OCI-LY1 (cell line): ENCODE data around the gene VTA1.

Experiments
- EZH2 ChIP-seq: fragments of 200-600 bp; sonication (generic), shearing (Covaris generic); IDR thresholded peaks from 2 replicates; pipeline ENCODE4 v1.8.0; 2017; ENCODE audit warnings: borderline replicate concordance, mixed run types, mild to moderate bottlenecking, antibody characterized with exemption, low read length, moderate library complexity, mixed read lengths
- TF ChIP-seq, protein P1 (sequence below): fragments of 200-600 bp; sonication (generic), shearing (Covaris generic); IDR thresholded peaks from 2 replicates; pipeline ENCODE4 v1.5.1; 2017; ENCODE audit warnings: mild to moderate bottlenecking, antibody characterized with exemption, low read length, moderate library complexity, mixed read lengths

DNA sequence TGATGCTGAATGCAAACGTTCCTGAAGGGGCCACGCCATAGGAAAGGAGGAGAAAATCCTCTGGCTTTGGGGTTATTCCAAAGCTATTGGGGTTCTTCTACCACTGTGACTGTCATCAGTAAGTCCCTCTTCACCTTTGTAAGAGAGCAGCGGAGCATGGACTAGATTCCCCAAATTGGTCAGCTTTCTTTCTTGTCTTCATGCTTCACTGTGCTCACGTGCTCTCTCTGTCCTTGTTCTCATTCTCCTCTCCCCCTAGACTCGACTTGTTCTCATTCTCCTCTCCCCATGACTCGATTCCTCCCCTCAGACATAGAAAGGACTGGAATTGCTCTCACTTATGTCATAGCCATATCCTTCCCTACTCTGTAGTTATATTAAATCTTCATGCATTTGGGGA, 99.9 kb downstream of the VTA1 start:
- TF ChIP-seq, protein P1, sequence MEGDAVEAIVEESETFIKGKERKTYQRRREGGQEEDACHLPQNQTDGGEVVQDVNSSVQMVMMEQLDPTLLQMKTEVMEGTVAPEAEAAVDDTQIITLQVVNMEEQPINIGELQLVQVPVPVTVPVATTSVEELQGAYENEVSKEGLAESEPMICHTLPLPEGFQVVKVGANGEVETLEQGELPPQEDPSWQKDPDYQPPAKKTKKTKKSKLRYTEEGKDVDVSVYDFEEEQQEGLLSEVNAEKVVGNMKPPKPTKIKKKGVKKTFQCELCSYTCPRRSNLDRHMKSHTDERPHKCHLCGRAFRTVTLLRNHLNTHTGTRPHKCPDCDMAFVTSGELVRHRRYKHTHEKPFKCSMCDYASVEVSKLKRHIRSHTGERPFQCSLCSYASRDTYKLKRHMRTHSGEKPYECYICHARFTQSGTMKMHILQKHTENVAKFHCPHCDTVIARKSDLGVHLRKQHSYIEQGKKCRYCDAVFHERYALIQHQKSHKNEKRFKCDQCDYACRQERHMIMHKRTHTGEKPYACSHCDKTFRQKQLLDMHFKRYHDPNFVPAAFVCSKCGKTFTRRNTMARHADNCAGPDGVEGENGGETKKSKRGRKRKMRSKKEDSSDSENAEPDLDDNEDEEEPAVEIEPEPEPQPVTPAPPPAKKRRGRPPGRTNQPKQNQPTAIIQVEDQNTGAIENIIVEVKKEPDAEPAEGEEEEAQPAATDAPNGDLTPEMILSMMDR: no peak
- TF ChIP-seq EZH2: no peak
